ENCODE measurements around the gene ROBO1.

DNA sequence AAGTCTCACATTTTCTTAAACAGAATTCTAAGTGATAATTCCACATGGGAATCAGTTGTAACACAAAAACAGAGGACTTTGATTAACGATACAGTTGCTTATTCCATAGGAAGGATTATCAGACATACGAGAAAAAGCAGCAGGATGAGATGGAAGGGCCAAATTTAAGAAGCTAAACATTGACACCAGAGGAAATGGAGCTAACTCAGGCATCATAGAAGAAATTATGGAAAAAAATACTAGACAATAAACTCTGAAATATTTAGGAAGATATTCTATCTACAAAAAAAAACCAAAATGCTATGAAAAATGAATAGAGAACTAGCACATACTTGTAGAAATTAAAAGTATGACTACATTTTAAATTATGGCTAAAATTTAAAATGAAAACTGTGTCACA lies 776.1 kb downstream of the ROBO1 start:
- no peak for TF ChIP-seq POLR2AphosphoS5 (IDR thresholded peaks at IDR 0.05; ENCODE audit: borderline replicate concordance, low read depth, low read length)
- no peak for TF ChIP-seq EZH2 (IDR thresholded peaks at IDR 0.05)

All from SK-N-MC (cell line).